Cardiac fibroblast (primary cell): ENCODE measurements around the gene MCHR1.

Experiments
- DNase-seq, 2 donors: peaks; one replicate each; pipeline versions ENCODE4 v3.0.0 to v3.0.0-alpha.2; 2010; ENCODE audit warnings: low read depth in 2 of 2
- H3K4me3 ChIP-seq, 2 donors: replicated peaks in 1 of 2; 1 replicate in 1 of 2; 2 replicates in 1 of 2; pipeline ENCODE4 v1.5.1; 2011; ENCODE audit warnings: low read depth in 2 of 2, low read length in 2 of 2, mild to moderate bottlenecking in 2 of 2, moderate library complexity in 1 of 2
- TF ChIP-seq, protein P1 (sequence below): IDR thresholded peaks from one replicate; pipeline ENCODE4 v1.5.1; 2011; ENCODE audit warnings: low read depth, mild to moderate bottlenecking, low read length, inconsistent platforms

MCHR1 gene

GRCh38 chr22:40660730-40661129 lies 18.6 kb upstream of the MCHR1 start:
- no peak overlapping the region for H3K4me3 ChIP-seq
- no peak for DNase-seq
- TF ChIP-seq, protein P1, sequence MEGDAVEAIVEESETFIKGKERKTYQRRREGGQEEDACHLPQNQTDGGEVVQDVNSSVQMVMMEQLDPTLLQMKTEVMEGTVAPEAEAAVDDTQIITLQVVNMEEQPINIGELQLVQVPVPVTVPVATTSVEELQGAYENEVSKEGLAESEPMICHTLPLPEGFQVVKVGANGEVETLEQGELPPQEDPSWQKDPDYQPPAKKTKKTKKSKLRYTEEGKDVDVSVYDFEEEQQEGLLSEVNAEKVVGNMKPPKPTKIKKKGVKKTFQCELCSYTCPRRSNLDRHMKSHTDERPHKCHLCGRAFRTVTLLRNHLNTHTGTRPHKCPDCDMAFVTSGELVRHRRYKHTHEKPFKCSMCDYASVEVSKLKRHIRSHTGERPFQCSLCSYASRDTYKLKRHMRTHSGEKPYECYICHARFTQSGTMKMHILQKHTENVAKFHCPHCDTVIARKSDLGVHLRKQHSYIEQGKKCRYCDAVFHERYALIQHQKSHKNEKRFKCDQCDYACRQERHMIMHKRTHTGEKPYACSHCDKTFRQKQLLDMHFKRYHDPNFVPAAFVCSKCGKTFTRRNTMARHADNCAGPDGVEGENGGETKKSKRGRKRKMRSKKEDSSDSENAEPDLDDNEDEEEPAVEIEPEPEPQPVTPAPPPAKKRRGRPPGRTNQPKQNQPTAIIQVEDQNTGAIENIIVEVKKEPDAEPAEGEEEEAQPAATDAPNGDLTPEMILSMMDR: no peak

DNA sequence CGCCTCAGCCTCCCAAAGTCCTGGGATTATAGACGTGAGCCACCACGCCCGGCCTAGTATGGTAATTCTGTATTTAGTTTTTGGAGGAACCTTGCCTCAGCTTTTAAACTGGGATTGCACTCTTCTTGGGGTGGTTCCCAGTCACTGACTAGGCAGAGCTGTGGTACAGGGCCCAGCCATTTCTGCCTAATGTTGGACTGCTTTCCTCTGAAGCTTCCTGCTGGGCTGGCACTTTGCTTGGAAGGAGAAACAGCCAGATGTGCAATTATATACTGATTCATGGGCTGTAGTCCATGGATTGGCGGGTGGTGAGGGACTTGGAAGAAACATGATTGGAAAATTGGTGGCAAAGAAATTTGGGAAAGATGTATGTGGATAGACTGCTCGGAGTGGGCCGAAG lies 17.6 kb upstream of the MCHR1 start:
- TF ChIP-seq, protein P1: no peak
- no peak for DNase-seq
- no peak overlapping the region for H3K4me3 ChIP-seq

- peak in 1 of 2 donors; percentile 80 for DNase-seq
- TF ChIP-seq, protein P1: no peak
- no peak overlapping the region for H3K4me3 ChIP-seq
These were observed 14.0 kb upstream of the MCHR1 start for GRCh38 chr22:40665312-40665711.

GRCh38 chr22:40666151-40666848 lies 13.0 kb upstream of the MCHR1 start:
- TF ChIP-seq, protein P1: no peak
- DNase-seq: peak in 1 of 2 donors; percentile 92
- H3K4me3 ChIP-seq: no peak overlapping the region

DNA sequence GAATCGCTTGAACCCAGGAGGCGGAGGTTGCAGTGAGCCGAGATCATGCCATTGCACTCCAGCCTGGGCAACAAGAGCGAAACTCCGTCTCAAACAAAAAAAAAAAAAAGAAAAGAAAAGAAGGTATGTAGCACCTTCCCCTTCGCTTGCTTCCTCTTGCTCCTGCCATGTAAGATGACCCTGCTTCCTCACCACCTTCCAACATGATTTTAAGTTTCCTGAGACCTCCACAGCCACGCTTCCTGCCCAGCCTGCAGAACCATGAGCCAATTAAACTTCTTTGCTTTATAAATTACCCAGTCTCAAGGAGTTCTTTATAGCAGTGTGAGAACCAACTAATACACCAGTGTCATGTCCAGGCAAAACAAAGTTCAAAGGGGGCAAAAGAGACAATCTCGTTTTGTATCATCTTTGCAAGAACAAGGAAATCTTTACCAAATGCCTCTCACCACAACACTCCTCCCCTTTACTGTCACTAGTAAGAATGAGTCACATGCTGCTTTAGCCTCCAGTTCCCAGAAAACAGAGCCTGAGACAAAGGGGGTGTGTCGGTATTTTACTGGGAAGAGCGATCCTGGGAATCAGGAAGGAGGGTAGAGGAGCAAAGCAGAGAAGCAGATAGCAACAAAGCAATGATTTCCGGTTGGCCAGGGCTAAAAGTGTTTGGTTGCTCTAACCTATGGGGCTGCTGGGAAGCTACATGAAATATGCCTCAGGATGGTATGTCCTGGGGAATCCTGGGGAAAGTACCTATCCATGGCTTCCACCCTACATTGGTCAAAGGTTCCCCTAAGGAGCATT lies 10.5 kb upstream of the MCHR1 start:
- peak; percentile 72 to 95 for DNase-seq
- no peak overlapping the region for H3K4me3 ChIP-seq
- TF ChIP-seq, protein P1: no peak

- DNase-seq: no peak
- no peak overlapping the region for H3K4me3 ChIP-seq
- TF ChIP-seq, protein P1: no peak
These were observed 9.2 kb upstream of the MCHR1 start for GRCh38 chr22:40670058-40670457.
